ENCODE measurements around the gene NDUFAF8.
"Not testable (repeated sequence)": the region's sequence is repeated elsewhere in the genome, so short reads cannot be mapped to it uniquely, and the experiment has no call there.

The NDUFAF8 gene

DNA sequence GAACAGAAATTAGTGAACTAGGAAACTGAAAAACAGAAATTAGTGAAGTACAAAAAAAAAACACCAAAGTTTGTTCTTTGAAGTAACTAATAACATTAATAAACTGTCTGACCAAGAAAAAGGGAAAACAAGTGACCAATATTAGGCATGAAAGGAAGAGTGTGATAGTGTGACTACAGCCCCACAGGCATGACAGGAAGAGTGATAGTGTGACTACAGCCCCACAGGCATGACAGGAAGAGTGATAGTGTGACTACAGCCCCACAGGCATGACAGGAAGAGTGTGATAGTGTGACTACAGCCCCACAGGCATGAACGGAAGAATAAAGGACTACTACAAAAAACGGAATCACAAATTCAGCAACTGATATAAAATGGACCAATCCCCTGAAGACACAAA is 11.5 kb upstream of the NDUFAF8 start:
- DNase-seq = not testable (repeated sequence)

DNA sequence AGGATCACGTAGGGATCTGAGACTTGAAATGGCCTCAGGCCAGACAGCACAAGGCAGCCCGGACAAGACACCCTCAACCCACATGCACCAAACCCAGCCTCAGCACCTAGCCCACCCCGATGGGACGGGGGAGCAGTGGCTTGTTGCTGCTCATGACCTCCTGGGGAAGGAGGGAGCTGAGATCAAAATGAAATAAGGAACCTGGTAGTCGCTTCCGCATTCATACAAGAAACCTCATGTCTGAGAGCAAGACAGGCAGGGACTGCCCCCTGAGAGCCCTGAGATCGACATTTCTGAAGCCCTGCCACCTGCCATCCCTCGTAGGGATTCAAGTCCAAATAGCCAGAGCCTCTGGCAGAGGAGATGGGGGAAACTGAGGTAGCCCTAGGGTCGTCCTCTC is 10.7 kb upstream of the NDUFAF8 start:
- DNase-seq = no peak

DNA sequence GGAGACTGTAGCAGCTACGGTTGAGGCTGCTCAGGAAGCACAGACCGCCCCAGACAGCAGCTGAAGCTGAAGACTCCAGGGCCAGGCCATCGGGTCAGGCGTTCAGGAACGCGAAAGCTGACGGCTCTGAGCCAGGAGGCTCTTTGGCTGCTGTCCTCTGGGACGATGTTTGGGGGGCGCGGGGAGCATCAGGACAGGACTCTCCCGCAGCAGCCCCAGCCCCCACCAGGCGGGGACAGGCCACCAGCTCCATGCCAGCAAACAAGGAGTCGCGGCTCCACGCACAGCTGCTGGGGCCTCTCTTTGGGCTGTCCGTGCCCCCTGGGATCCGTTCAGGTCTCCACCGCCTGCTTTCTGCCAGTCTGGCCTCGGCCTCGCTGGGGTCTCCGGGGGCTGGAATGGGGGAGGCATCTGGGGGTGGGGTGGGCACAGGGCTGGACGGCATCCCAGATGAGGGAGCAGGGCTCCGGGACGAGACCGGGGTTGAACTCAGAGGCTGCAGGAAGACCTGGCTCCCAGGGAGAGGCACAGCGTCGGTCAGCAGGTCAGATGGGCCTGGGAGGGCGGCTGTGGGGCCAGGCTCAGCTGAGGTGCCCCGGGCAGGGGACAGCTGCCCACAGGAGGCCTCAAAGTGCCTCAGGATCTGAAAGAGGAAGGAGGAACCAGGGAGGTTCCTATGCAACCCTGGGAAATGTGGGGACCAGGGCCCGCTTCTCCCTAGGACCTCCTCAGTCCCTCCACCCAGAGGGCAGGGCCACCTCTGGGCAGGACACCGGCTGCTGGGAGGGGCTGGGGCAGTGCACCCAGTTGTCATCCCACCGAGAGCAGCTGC is 10.1 kb upstream of the NDUFAF8 start:
- DNase-seq = no peak

DNA sequence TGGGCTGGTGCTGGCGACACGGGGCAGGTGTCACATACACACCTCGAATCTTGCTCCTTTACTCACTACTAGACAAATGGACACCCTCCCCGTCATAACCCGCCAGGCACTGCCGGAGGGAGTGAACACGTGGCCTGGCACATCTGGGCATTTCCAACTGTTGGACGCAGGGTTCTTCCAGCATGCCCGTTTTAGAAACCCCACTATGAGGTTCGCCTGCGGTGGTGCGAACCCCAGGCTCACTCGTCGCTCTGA is 9.5 kb upstream of the NDUFAF8 start:
- DNase-seq = no peak

DNA sequence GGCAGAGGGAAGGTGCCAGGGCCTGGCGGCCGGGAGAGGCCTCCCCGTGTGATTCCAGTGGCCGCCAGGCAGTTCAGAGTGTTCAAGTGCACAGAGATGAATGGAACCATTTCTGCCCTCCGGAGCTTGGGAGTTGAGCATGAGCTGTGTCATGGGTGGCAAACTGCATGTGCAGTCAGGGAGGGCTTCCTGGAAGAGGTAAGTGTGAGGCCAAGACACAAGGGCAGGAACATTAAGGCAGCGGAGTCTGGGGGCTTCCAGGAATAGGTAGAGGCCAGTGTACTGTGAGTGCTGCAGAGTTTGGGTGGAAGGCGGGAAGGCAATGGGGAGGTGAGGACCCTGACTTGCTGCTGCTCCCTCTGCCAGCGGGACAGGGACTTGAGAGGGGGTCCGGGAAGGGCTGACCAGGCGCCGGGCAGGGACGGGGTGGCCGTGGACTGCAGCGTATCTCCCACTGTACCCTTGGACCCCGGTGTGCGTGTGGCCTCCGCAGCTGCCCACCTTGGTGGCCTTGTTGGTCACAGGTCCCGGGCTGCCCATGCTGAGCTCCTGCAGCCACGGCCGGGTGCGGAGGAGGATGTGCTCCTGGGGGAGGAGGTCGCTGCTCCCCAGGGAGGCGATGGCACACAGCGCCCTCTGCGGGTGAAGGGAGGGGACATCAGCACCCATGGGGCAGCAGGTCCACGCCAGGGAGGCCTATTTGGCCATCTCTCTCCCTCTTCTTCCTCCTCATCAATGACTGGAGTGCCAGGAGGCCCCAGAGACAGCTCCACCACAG is 8.9 kb upstream of the NDUFAF8 start:
- DNase-seq = no peak

DNA sequence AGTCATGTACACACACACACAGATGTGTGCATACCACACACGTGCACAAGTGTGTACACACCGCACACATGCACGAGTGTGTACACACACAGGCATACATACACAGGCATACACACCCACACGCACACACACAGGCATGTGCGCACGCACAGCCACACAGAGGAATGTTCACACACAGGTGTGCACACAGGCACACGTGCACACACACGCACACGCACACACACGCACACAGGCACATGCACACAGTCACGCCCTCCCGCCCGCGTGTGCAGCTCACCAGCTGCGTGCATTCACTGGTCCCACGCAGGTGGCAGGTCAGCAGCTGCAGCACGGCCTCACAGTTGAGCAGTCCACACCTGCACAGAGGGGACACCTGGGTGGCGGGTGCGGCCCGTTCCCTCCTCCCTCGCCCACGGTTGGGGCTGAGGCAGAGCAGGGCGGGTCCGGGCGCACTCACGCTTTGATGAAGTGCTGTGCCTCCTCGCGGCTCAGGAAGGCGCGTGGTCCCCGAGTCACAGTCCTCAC is 7.9 kb upstream of the NDUFAF8 start:
- DNase-seq = no peak

DNA sequence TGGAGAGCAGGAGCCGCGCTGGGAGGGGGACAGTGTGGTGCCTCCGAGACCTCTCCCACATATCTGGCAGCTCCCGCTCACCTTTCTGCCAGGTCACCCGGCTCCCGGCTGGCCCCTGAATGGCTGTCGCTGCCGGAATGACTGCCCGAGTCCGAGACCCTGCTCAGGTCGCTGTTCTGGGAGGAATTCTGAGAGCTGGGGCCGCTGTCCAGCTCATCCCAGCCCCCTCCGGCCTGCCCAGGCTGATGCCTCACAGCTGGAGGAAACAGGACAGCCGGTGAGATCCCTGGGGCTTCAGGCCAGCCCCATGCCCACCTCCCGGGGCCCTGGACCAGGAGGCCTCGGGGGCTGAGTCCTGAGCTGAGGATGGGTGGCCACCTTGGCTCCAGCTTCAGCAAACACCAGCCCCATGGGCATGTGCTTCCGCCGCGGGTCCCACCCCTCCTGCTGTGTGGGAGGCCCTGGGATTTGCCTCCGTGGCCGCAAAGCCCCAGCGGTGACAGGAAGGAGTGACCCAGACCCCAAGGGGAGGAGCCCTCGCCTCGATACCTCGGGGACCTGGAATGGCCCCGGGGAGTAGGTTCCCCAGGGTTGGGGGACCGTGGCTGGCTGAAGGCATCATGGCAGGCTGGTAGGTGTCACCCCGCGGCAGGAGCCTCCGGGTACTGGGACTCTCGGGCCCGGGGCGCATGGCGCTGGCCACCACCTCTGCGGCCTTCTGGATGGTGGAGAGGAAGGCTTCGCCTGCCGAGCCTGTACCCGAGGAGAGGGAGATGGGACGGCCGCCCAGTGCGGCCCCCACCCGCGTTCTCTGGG is 7.1 kb upstream of the NDUFAF8 start:
- DNase-seq = no peak

DNA sequence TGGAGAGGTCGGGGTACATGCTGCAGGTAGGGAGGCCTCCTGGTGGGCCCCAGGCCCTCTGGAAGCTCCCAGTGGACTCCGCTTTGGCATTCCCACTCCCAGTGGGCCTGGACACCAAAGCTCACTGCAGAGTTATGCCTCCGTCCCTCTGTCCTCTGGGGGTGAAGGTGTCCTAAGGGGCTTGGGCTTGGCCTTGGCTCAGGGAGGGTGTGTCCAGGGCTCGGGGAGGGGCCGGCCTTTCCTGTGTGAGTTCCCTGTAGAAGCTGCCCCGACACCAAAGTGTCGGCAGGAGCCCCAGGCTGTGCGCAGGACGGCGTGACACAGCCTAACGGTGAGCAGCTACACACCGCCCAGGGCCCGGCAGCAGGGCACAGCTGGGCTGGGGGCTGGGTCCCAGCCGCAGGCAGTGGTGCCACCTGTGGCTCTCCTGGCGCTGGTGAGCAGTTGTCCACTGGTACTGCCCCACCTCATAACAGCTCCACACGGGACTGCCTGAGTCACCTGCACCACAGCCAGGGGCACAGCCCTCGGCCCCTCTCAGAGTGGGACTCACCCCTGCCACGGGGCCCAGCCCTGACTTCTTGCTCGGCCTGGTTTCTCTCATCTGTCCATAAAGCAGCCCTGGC is 6.4 kb upstream of the NDUFAF8 start:
- no peak for DNase-seq

DNA sequence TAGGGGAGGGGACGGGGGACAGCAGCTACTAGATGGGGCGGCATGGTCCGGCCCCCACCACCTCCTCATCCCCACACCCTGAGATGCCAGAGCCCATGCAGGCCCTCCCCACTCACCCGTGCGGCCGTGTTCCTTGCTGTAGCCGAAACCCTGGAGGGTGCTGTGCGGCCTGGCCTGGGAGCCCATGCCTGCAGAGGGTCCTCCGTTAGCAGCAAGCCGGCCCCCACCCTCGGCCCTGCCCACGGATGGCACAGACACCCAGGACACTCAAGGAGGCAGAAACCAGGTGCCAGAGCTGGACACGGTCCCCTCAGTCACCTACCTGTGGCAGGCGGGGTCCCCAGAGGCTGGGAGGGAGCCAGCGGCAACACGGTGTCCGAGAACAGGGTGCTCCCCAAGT is 5.8 kb upstream of the NDUFAF8 start:
- no peak for DNase-seq

DNA sequence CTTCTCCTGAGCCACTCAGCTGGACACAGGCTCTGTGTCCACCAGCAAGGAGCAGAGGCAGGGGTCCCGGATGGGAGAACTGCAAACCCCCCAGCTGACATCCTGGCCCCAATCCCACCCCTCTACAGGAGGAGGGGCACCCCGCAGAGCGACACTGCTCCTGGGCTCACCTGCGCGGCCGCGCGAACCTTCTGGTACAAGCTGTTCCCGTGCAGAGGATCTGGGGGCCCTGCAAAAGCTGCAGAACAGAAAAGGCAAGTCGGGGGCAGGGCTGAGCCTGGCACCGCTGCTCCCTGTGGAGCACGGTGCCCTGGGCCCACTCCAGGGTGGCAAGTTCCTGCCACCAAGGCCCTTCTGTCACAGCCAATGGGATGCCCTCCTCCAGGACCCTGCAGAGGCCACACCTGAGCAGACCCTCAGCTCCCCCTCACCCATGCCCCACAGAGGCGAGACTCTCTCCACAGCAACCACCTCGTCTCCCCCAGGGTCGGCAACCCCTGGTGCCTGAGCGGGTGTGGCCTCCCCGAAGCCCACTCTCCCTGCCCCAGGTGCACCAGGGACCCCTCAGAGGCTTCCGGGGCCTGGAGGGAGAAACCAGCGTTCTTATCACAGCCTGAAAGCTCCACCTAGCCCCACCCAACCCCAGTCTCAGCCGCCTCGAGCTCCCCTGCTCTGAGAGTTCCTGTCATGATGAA is 5.2 kb upstream of the NDUFAF8 start:
- no peak for DNase-seq

DNA sequence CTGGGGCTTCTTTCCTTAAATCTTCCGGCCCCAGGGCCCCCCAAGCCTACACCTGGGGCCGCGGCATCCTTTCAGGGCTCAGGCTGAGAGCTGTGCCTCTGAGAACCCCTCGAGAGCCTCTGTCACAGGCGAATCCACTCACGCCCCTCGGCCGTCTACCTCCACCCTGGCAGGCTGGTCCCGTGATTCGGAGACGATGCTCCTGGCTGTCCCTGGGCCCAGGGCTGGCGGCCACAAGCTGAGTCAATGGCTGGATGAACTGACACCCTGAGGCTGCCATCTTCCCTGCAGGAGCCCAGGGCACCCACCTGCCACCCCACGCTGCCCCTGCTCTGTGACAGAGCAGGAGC is 4.6 kb upstream of the NDUFAF8 start:
- DNase-seq = no peak

DNA sequence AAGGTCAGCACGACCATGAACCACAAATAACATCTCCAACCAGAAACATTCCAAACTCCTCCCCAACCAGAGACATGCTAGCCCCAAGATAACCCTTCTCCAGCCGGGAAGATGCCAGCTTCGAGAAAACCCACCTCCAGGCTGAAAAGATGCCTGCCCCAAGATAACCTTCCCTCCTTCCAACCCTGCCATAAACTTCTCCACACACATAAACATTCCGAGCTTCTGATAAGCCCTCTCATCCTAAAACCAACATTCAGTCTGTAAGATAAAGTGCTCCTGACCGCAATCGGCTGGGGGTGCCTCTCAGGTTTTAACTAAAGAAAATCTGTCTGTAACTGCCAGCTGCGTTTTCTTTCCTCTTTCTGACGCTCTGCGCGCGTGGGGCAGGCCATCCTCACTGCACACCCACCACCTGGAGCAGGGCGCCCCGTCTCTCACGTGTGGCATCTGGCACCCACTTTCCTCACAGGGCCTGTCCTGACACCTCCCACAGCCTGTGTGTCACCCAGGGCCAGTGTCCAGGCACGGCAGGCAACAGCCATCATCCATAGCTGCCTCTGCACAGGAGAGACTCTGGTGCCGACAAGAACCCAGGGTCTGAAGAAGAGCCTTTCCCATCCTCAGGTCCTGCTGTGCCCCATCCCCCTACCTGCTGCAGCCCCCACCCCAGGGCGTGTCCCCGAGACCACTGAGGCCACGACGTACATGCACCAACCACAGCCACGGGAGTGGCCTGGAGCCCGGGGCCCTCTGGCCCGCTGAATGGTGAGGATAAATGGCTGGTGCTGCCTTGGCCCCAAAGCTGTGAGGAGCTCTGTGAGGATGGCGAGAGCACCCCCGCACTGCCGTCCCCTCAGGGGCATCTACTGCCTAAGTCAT is 3.9 kb upstream of the NDUFAF8 start:
- no peak for DNase-seq

DNA sequence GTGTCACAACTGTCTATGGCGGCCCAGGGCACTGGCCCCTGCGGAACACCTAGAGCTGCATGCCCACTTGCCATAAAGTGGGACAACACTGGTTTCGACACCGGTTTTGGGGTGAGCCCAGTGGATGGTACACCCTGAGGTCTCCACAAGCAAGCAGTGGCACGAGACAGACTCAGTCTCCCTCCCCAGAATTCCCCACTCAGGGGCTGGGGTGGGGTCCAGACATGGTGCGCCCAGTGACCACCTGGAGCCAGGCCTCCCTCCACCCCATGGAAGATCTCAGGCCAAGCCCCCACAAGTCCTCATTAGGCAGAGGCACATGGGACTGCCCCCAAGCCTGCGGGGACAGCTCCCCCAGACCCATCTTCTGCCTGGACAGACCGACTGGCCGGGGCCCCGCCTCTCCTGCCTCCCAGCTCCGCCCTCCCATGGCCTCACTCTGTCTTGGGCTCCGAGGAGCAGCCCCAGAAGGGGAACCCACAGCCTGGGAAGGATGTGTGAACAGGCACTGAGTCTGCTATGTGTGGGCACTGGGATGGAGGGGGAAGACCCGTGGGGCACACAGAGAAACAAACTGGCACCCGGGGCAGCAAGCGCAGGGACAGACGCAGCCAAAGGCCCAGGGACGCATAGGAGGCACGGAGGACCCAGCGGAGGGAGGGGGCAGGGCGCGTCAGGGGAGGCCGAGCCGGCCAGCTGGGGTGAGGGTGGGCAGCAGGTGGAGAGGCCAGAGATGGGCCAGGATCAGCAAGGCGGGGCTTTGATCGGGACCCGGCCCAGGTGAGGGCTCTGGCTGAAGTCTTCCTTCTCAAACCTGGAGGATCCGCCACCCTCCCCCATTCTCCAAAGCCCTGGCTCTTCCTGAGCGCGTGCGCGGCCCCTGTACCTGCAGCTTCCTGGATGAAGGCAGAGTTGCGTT is 3.0 kb upstream of the NDUFAF8 start:
- DNase-seq = no peak

DNA sequence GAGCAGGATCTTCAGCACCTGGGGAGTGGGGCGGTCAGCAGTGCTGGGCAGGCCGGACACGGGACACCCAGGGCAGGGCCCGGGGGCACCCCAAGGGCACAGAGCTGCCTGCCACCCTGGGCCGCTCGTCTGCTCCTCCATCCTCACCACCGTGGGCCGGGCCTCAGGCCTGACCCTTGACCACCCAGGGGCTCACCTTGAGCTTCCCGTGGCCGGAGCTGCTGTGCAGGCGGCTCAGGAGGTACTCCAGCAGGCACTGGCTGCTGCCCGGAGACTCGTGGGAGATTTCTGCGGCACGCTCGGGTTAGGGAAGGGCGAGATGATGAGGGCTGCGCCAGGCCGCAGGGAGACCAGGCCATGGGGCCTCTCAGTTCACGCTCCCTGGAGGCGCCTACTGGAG is 2.3 kb upstream of the NDUFAF8 start:
- DNase-seq = no peak

DNA sequence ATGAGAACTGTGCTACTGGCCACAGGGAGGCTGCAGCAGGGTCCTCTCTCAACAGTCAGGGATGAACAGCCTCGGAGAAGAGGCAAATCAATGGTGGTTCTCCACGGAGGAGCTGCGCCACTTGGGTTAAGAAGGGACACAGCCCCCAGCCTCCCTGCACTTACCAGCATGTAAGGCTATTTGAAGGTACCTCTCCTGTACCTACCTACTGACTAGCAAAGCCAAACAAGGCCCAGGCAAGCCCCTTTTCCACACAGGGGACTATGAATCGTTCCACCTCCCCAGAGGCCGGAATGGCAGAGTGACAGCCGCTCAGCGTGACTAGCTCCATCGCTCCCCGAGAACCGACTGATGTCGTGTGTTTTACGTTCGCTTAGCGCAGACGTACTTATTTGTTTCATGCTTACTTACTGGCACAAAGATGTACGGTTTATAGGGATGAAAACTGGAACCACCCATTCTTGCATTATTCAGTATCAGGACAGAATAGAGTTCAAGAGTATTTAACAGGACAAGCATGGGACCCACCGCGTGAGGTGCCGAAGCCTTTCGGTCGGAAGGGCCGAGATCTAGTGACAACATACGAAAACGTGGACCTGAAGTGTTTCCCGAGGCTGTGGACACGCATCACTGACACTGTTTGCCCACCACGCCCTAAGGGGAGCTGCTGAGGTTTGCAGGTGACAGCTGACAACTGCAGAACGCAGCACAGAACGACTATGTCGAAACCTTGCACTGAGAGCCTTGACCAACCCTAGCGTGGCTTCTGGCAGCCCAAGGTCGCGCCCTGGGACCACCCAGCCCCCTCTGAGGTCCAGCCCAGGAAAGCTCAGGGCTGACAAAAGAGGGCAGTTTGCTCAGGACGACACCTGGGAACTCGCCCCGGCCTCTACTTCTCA is 1.3 kb upstream of the NDUFAF8 start:
- no peak for DNase-seq

DNA sequence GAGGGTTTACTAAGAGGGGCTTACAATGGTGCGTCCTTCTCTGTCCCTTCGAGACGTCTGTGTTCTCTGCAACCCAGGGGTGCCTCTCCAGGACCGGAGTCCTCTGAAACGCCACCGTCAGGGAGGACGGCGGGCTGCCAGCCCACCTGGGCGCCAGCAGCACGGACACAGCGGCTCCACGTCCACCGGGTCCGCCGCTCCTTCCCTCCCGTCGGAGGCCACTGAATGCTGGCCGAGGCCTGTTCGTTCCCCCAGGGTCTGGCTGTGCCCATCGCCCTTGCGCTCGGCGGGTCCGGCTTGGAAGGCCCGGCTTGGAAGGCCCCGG is 666 bp upstream of the NDUFAF8 start:
- DNase-seq = no peak

DNA sequence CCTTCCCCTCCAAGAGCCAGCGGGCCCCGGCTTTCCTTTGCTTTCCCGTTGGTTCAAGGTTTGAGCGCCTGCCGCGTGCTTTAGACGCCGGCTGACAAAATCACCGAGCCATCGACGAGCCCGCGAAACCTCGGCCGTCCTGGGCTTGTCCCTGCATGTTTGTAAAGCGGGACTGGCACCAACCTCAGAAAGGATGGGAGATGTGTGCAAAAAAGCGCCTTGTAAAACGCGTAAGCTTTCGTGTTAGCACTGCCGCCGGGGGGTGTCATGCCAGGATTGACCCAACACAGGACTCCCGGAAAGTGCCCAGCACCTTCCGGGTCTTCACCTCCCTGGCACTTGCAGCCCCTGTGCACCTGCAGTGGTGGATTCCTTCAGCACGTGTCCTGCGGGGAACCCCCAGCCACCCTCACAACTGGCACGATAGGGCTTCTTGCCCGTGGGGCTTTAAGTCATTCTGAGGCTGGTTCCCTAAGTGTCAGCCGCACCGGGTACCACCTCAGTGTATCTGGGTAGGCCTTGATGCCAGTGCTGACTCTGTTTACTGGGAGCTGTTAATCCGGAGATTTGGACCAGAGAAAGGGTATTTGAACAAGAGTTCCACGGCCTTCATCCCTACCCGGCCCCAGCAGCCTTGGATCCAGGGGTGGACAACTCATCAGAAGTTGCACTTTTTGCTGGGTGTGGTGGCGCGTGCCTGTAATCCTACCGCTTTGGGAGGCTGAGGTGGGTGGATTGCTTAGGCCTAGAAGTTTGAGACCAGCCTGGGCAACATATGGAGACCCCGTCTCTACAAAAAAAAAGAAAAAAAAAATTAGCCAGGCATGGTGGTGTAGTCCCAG is 817 bp downstream of the NDUFAF8 start:
- DNase-seq = no peak

DNA sequence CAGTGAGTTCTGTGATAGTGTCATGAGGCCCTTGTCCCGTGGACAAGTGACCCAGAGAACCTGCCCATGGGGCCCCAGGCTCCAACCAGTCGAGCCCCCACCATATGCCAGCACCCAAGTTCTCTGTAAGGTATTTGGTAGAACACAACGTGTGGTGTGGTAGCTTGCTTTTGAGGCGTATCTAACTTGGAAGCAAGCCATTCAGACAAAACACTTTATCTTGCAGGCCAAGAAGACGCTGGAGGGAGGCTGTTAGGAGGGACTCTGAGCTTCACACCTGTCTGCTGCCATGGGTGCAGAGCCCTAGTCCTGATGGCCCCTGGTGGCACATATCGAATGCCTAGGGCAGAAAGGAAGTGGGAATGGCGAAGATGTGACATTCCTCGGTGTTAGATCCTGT is 1.6 kb downstream of the NDUFAF8 start:
- DNase-seq = no peak

DNA sequence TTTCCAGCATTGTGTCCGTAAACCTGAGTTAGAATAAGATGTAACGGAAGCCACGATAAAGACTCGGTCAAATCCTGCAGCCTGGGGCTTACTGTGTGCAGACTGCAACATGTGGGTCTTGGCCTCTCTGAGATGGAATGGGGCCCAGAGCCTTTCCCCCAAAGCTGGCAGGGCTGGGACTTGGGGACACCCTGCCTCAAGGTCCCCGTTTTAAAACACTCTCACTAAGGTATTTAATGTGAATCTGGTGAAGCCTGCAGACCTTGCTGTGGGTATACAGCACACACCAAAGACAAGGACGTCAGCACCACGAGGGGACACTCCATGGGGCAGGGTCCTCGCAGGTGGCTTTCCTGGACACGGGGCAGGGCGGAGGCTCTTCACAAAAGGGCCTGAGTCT is 2.1 kb downstream of the NDUFAF8 start:
- DNase-seq = no peak
